GM23338 (cell line): Measurements from ENCODE around the gene CAND1. TPM values are rescaled to one million over a fixed set of nuclear protein-coding genes. Genes with fewer than 3 reads are reported as not detected.

Experiments used
- ATAC-seq: fragments of 200-7000 bp; cut with Tn5 transposase; 3 replicates; pipeline ENCODE4 v1.9.1; 2020
- DNase-seq: peaks from one replicate; pipeline ENCODE4 v3.0.0-alpha.2; 2015; ENCODE audit warnings: low spot score
- H2AFZ ChIP-seq: fragments of 200-600 bp; sonication (generic); 2 replicates; pipeline ENCODE4 v1.8.0; 2016; ENCODE audit warnings: antibody characterized with exemption, mild to moderate bottlenecking, moderate library complexity
- H3F3A ChIP-seq: fragments of 200-600 bp; sonication (generic); replicated peaks from 2 replicates; pipeline ENCODE4 v1.8.0; 2017; ENCODE audit warnings: antibody characterized with exemption, mixed run types, low read depth
- H3K27ac ChIP-seq: fragments of 200-600 bp; sonication (generic); 2 replicates; pipeline ENCODE4 v1.6.1; 2016; ENCODE audit warnings: low read depth
- H3K27me3 ChIP-seq: fragments of 200-600 bp; sonication (generic); 2 replicates; pipeline ENCODE4 v1.8.0; 2016; ENCODE audit warnings: mild to moderate bottlenecking, mixed run types, moderate library complexity; ENCODE audit not compliant: insufficient read depth
- H3K36me3 ChIP-seq: fragments of 200-600 bp; sonication (generic); 2 replicates; pipeline ENCODE4 v1.8.0; 2016; ENCODE audit warnings: mild to moderate bottlenecking; ENCODE audit not compliant: insufficient read depth
- H3K4me1 ChIP-seq: fragments of 200-600 bp; sonication (generic); 2 replicates; pipeline ENCODE4 v1.8.0; 2016; ENCODE audit warnings: mild to moderate bottlenecking, moderate library complexity; ENCODE audit not compliant: insufficient read depth
- H3K4me2 ChIP-seq: fragments of 200-600 bp; sonication (generic); 2 replicates; pipeline ENCODE4 v1.7.1; 2017; ENCODE audit warnings: mixed run types
- H3K4me3 ChIP-seq: fragments of 200-600 bp; sonication (generic); 2 replicates; pipeline ENCODE4 v1.6.1; 2016; ENCODE audit warnings: mixed run types
- H3K79me2 ChIP-seq: fragments of 200-600 bp; sonication (generic); replicated peaks from 2 replicates; pipeline ENCODE4 v1.8.0; 2017; ENCODE audit warnings: mild to moderate bottlenecking; ENCODE audit not compliant: insufficient read depth
- H3K9me2 ChIP-seq: fragments of 200-600 bp; sonication (generic); 2 replicates; pipeline ENCODE4 v1.8.0; 2017; ENCODE audit not compliant: insufficient read depth
- H4K20me1 ChIP-seq: fragments of 200-600 bp; sonication (generic); replicated peaks from 2 replicates; pipeline ENCODE4 v1.8.0; 2017; ENCODE audit warnings: mild to moderate bottlenecking; ENCODE audit not compliant: insufficient read depth
- H3K27ac Mint-ChIP-seq: 2 replicates; pipeline ENCODE4 v1.8.0; 2020; ENCODE audit warnings: inconsistent platforms, mild to moderate bottlenecking, moderate library complexity, mixed read lengths
- H3K27me3 Mint-ChIP-seq: 3 replicates; pipeline ENCODE4 v1.8.0; 2022; ENCODE audit warnings: low read depth, mild to moderate bottlenecking, moderate library complexity, mixed read lengths, inconsistent platforms; ENCODE audit not compliant: insufficient read depth, poor library complexity
- H3K36me3 Mint-ChIP-seq: 3 replicates; pipeline ENCODE4 v1.8.0; 2021; ENCODE audit warnings: low read depth, mild to moderate bottlenecking, inconsistent platforms, moderate library complexity, mixed read lengths
- H3K4me1 Mint-ChIP-seq: 3 replicates; pipeline ENCODE4 v1.8.0; 2020; ENCODE audit warnings: mild to moderate bottlenecking, inconsistent platforms, mixed read lengths
- H3K4me3 Mint-ChIP-seq: 3 replicates; pipeline ENCODE4 v1.8.0; 2021; ENCODE audit warnings: moderate library complexity, mild to moderate bottlenecking, inconsistent platforms, mixed read lengths
- H3K9me3 Mint-ChIP-seq: 3 replicates; pipeline ENCODE4 v1.8.0; 2020; ENCODE audit warnings: moderate library complexity, mild to moderate bottlenecking, inconsistent platforms, mixed read lengths
- CREB1 ChIP-seq: fragments of 250-450 bp; sonication (Bioruptor Pico); IDR thresholded peaks from 2 replicates; pipeline ENCODE4 v1.5.0; 2020; ENCODE audit warnings: low read depth, mild to moderate bottlenecking, moderate library complexity
- EZH2 ChIP-seq: fragments of 200-600 bp; sonication (generic); IDR thresholded peaks from one replicate; pipeline ENCODE4 v1.8.0; 2017; ENCODE audit warnings: antibody characterized with exemption, mild to moderate bottlenecking, low read depth; ENCODE audit not compliant: unreplicated experiment
- EZH2phosphoT487 ChIP-seq: fragments of 200-600 bp; sonication (generic); IDR thresholded peaks from one replicate; pipeline ENCODE4 v1.8.1; 2018; ENCODE audit warnings: antibody characterized with exemption; ENCODE audit not compliant: unreplicated experiment
- JUNB ChIP-seq: IDR thresholded peaks from one replicate; pipeline ENCODE4 v1.6.1; 2016; ENCODE audit warnings: antibody characterized with exemption; ENCODE audit not compliant: unreplicated experiment
- NANOG ChIP-seq: IDR thresholded peaks from 2 replicates; pipeline ENCODE4 v1.6.1; 2016; ENCODE audit warnings: antibody characterized with exemption, borderline replicate concordance
- POLR2AphosphoS5 ChIP-seq: IDR thresholded peaks from 2 replicates; pipeline ENCODE4 v1.6.1; 2016; ENCODE audit warnings: antibody characterized with exemption, low read depth
- STAT1 ChIP-seq: IDR thresholded peaks from one replicate; pipeline ENCODE4 v1.6.1; 2016; ENCODE audit warnings: antibody characterized with exemption; ENCODE audit not compliant: unreplicated experiment
- ZNF114 ChIP-seq: fragments of 250-450 bp; sonication (Bioruptor Pico); IDR thresholded peaks from 2 replicates; pipeline ENCODE4 v1.5.0; 2020; ENCODE audit warnings: mild to moderate bottlenecking, moderate library complexity
- ZNF331 ChIP-seq: fragments of 250-450 bp; sonication (Bioruptor Pico); IDR thresholded peaks from 2 replicates; pipeline ENCODE4 v1.5.0; 2020; ENCODE audit warnings: low read depth, mild to moderate bottlenecking, moderate library complexity
- polyA plus RNA-seq: library from polyadenylated mRNA; unstranded; fragments of >200 nt; fragmentation: Nextera tagmentation; extraction: Ambion mirVana; gene quantifications from 2 replicates; pipeline ENCODE4 v1.2.1, GENCODE V29; 2016
- total RNA-seq: library from RNA; depleted of rRNA; stranded (reverse); fragments of >200 nt; shearing (Covaris generic); gene quantifications from 2 replicates; pipeline ENCODE4 v1.2.3, GENCODE V29; 2014
- TF ChIP-seq, protein P1 (sequence below): IDR thresholded peaks from one replicate; pipeline ENCODE4 v1.6.1; 2018; ENCODE audit warnings: antibody characterized with exemption; ENCODE audit not compliant: unreplicated experiment
- TF ChIP-seq, protein P2 (sequence below): fragments of 250-450 bp; sonication (Bioruptor Pico); IDR thresholded peaks from 2 replicates; pipeline ENCODE4 v1.5.0; 2020; ENCODE audit warnings: mild to moderate bottlenecking, moderate library complexity
- TF ChIP-seq, protein P3 (sequence below): IDR thresholded peaks from 2 replicates; pipeline ENCODE4 v1.6.1; 2016; ENCODE audit warnings: antibody characterized with exemption
- TF ChIP-seq, protein P4 (sequence below), 2 experiments: fragments of 200-600 bp in 1 of 2; sonication (generic) in 1 of 2; conservative IDR thresholded peaks; 2 replicates each; pipeline versions ENCODE4 v1.5.1 to v1.6.1; 2016 to 2017; ENCODE audit warnings: antibody characterized with exemption in 2 of 2, low read depth in 2 of 2, mild to moderate bottlenecking in 2 of 2, moderate library complexity in 1 of 2

The CAND1 gene
- total and polyA plus RNA-seq, 2 experiments from 2014 or later: 71.4 to 151 TPM

DNA sequence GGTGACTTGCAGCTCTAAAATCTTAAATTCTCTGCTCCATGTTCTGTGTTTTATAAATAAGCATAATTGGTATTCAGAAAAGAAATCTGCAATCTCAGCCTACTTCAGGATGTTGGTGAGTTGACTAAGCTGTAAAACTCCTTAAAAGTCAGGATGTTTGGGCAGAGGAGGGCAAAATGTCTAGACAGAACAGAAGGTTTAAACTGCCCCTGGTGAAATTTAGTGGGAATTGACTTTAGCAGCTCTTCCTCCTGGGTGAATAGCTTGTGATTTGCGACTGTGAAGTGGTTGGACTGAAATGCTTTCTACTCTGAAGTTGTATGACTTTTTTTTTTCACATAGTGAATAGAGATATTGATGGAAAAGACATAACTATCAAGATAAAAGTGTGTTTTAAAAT, 85.8 kb downstream of the CAND1 start:
- Histone ChIP-seq H3K36me3 (no peaks in the 10 kb centered on the region), H3K4me3 (no peak overlapping the region), H3F3A (no peaks in the 10 kb centered on the region), H4K20me1 (no peaks in the 10 kb centered on the region), H3K27me3 (no peaks in the 10 kb centered on the region), H2AFZ (no peak overlapping the region), H3K27ac (no peak overlapping the region), H3K79me2 (no peaks in the 10 kb centered on the region), H3K9me2 (no peaks in the 10 kb centered on the region), H3K4me1 (0 out of 2 replicates have a peak, but pooled peaks cover 3% of the 10 kb centered on the region), H3K4me2 (no peak overlapping the region)
- H3K9me3 Mint-ChIP-seq: no peaks in the 10 kb centered on the region
- no peaks in the 10 kb centered on the region for H3K36me3 Mint-ChIP-seq
- peaks cover 2% of the 10 kb centered on the region for H3K27me3 Mint-ChIP-seq
- H3K27ac Mint-ChIP-seq: no peak overlapping the region
- DNase-seq (peak; percentile 22), ATAC-seq (peak; percentile 34; the same call in 1 of the 3 replicates)
- H3K4me3 Mint-ChIP-seq: no peak overlapping the region
- TF ChIP-seq STAT1 (no peak), ZNF114 (CRISPR knock-in tag) (no peak), JUNB (no peak), CREB1 (CRISPR knock-in tag) (no peak), EZH2phosphoT487 (no peak), EZH2 (no peak), POLR2AphosphoS5 (no peak), ZNF331 (CRISPR knock-in tag) (no peak), NANOG (no peak)
- TF ChIP-seq, protein P1, sequence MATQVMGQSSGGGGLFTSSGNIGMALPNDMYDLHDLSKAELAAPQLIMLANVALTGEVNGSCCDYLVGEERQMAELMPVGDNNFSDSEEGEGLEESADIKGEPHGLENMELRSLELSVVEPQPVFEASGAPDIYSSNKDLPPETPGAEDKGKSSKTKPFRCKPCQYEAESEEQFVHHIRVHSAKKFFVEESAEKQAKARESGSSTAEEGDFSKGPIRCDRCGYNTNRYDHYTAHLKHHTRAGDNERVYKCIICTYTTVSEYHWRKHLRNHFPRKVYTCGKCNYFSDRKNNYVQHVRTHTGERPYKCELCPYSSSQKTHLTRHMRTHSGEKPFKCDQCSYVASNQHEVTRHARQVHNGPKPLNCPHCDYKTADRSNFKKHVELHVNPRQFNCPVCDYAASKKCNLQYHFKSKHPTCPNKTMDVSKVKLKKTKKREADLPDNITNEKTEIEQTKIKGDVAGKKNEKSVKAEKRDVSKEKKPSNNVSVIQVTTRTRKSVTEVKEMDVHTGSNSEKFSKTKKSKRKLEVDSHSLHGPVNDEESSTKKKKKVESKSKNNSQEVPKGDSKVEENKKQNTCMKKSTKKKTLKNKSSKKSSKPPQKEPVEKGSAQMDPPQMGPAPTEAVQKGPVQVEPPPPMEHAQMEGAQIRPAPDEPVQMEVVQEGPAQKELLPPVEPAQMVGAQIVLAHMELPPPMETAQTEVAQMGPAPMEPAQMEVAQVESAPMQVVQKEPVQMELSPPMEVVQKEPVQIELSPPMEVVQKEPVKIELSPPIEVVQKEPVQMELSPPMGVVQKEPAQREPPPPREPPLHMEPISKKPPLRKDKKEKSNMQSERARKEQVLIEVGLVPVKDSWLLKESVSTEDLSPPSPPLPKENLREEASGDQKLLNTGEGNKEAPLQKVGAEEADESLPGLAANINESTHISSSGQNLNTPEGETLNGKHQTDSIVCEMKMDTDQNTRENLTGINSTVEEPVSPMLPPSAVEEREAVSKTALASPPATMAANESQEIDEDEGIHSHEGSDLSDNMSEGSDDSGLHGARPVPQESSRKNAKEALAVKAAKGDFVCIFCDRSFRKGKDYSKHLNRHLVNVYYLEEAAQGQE: no peak
- TF ChIP-seq, protein P2, sequence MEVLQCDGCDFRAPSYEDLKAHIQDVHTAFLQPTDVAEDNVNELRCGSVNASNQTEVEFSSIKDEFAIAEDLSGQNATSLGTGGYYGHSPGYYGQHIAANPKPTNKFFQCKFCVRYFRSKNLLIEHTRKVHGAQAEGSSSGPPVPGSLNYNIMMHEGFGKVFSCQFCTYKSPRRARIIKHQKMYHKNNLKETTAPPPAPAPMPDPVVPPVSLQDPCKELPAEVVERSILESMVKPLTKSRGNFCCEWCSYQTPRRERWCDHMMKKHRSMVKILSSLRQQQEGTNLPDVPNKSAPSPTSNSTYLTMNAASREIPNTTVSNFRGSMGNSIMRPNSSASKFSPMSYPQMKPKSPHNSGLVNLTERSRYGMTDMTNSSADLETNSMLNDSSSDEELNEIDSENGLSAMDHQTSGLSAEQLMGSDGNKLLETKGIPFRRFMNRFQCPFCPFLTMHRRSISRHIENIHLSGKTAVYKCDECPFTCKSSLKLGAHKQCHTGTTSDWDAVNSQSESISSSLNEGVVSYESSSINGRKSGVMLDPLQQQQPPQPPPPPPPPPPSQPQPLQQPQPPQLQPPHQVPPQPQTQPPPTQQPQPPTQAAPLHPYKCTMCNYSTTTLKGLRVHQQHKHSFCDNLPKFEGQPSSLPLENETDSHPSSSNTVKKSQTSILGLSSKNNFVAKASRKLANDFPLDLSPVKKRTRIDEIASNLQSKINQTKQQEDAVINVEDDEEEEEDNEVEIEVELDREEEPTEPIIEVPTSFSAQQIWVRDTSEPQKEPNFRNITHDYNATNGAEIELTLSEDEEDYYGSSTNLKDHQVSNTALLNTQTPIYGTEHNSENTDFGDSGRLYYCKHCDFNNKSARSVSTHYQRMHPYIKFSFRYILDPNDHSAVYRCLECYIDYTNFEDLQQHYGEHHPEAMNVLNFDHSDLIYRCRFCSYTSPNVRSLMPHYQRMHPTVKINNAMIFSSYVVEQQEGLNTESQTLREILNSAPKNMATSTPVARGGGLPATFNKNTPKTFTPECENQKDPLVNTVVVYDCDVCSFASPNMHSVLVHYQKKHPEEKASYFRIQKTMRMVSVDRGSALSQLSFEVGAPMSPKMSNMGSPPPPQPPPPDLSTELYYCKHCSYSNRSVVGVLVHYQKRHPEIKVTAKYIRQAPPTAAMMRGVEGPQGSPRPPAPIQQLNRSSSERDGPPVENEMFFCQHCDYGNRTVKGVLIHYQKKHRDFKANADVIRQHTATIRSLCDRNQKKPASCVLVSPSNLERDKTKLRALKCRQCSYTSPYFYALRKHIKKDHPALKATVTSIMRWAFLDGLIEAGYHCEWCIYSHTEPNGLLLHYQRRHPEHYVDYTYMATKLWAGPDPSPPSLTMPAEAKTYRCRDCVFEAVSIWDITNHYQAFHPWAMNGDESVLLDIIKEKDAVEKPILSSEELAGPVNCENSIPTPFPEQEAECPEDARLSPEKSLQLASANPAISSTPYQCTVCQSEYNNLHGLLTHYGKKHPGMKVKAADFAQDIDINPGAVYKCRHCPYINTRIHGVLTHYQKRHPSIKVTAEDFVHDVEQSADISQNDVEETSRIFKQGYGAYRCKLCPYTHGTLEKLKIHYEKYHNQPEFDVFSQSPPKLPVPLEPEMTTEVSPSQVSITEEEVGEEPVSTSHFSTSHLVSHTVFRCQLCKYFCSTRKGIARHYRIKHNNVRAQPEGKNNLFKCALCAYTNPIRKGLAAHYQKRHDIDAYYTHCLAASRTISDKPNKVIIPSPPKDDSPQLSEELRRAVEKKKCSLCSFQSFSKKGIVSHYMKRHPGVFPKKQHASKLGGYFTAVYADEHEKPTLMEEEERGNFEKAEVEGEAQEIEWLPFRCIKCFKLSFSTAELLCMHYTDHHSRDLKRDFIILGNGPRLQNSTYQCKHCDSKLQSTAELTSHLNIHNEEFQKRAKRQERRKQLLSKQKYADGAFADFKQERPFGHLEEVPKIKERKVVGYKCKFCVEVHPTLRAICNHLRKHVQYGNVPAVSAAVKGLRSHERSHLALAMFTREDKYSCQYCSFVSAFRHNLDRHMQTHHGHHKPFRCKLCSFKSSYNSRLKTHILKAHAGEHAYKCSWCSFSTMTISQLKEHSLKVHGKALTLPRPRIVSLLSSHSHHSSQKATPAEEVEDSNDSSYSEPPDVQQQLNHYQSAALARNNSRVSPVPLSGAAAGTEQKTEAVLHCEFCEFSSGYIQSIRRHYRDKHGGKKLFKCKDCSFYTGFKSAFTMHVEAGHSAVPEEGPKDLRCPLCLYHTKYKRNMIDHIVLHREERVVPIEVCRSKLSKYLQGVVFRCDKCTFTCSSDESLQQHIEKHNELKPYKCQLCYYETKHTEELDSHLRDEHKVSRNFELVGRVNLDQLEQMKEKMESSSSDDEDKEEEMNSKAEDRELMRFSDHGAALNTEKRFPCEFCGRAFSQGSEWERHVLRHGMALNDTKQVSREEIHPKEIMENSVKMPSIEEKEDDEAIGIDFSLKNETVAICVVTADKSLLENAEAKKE (CRISPR knock-in tag): no peak
- TF ChIP-seq, protein P3, sequence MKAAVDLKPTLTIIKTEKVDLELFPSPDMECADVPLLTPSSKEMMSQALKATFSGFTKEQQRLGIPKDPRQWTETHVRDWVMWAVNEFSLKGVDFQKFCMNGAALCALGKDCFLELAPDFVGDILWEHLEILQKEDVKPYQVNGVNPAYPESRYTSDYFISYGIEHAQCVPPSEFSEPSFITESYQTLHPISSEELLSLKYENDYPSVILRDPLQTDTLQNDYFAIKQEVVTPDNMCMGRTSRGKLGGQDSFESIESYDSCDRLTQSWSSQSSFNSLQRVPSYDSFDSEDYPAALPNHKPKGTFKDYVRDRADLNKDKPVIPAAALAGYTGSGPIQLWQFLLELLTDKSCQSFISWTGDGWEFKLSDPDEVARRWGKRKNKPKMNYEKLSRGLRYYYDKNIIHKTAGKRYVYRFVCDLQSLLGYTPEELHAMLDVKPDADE: no peak
- TF ChIP-seq, protein P4, sequence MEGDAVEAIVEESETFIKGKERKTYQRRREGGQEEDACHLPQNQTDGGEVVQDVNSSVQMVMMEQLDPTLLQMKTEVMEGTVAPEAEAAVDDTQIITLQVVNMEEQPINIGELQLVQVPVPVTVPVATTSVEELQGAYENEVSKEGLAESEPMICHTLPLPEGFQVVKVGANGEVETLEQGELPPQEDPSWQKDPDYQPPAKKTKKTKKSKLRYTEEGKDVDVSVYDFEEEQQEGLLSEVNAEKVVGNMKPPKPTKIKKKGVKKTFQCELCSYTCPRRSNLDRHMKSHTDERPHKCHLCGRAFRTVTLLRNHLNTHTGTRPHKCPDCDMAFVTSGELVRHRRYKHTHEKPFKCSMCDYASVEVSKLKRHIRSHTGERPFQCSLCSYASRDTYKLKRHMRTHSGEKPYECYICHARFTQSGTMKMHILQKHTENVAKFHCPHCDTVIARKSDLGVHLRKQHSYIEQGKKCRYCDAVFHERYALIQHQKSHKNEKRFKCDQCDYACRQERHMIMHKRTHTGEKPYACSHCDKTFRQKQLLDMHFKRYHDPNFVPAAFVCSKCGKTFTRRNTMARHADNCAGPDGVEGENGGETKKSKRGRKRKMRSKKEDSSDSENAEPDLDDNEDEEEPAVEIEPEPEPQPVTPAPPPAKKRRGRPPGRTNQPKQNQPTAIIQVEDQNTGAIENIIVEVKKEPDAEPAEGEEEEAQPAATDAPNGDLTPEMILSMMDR (conservative IDR thresholded peaks at IDR 0.05; ENCODE audit: low read depth in 2 of 2): no peak
- H3K4me1 Mint-ChIP-seq: peaks cover 22% of the 10 kb centered on the region
